Neutrophil (primary cell): ENCODE measurements around the gene GRK1.
A peak's percentile ranks its signal among the peaks of the same experiment; 100 is the strongest.
"Not testable (repeated sequence)": the region's sequence is repeated elsewhere in the genome, so short reads cannot be mapped to it uniquely, and the experiment has no call there.

ENCODE experiments used
- H3K27ac ChIP-seq: fragments of 200-600 bp; sonication (generic); 2 replicates; pipeline ENCODE4 v1.5.1; 2016; ENCODE audit warnings: mild to moderate bottlenecking, moderate library complexity
- H3K27me3 ChIP-seq: fragments of 200-600 bp; sonication (generic); 2 replicates; pipeline ENCODE4 v1.6.0; 2016; ENCODE audit warnings: mild to moderate bottlenecking
- H3K36me3 ChIP-seq: fragments of 200-600 bp; sonication (generic); 2 replicates; pipeline ENCODE4 v1.5.1; 2017
- H3K4me1 ChIP-seq, 2 experiments: fragments of 200-600 bp in 1 of 2; sonication (generic) in 1 of 2; 1 replicate in 1 of 2; 2 replicates in 1 of 2; pipeline versions ENCODE4 v1.5.1 to v1.6.1; 2013 to 2016; ENCODE audit warnings: low read depth in 1 of 2, low read length in 1 of 2, mild to moderate bottlenecking in 1 of 2, moderate library complexity in 1 of 2; ENCODE audit not compliant: control insufficient read depth in 1 of 2, insufficient read depth in 1 of 2
- H3K4me3 ChIP-seq, 2 experiments: fragments of 200-600 bp in 1 of 2; sonication (generic) in 1 of 2; 1 replicate in 1 of 2; 2 replicates in 1 of 2; pipeline ENCODE4 v1.5.1; 2013 to 2016; ENCODE audit warnings: low read depth in 1 of 2, low read length in 1 of 2, mild to moderate bottlenecking in 1 of 2, moderate library complexity in 1 of 2
- H3K9me3 ChIP-seq: fragments of 200-600 bp; sonication (generic); 2 replicates; pipeline ENCODE4 v1.5.1; 2016
- TF ChIP-seq, protein P1 (sequence below): fragments of 200-600 bp; sonication (generic); IDR thresholded peaks from 2 replicates; pipeline ENCODE4 v1.5.1; 2016; ENCODE audit warnings: antibody characterized with exemption

GRK1 gene

DNA sequence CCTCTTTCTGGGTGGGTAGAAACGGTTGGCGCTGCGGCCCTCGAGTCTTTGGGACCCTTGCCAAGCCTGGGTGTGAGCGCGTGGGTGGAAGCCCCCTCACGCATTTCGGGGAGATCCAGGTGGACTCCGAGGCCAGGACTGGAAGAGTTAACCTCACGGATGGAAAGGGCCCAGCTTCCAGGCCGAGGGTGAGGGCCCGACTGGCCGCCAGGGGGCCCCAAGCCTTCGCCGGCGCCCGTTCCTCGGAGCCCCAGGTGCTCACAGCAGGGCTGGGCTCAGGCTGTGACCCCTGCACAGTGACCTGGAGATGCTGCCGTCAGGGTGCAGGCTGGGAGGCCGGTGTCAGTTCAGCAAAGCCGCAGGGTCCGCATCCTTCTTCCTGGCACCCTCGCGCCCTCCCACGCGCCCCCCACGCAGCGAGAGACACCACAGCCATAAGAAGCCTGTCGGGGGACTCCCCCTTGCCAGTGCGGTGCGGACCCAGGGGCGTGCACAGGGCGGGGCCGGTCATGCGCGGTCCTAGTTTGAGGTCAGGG lies 57.8 kb downstream of the GRK1 start:
- peaks cover 18% of the 10 kb centered on the region for H3K27me3 ChIP-seq
- H3K4me3 ChIP-seq = peak overlapping the region; percentile 62 to 72
- TF ChIP-seq, protein P1, sequence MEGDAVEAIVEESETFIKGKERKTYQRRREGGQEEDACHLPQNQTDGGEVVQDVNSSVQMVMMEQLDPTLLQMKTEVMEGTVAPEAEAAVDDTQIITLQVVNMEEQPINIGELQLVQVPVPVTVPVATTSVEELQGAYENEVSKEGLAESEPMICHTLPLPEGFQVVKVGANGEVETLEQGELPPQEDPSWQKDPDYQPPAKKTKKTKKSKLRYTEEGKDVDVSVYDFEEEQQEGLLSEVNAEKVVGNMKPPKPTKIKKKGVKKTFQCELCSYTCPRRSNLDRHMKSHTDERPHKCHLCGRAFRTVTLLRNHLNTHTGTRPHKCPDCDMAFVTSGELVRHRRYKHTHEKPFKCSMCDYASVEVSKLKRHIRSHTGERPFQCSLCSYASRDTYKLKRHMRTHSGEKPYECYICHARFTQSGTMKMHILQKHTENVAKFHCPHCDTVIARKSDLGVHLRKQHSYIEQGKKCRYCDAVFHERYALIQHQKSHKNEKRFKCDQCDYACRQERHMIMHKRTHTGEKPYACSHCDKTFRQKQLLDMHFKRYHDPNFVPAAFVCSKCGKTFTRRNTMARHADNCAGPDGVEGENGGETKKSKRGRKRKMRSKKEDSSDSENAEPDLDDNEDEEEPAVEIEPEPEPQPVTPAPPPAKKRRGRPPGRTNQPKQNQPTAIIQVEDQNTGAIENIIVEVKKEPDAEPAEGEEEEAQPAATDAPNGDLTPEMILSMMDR = peak; percentile 73
- no peaks in the 10 kb centered on the region for H3K9me3 ChIP-seq
- peaks cover 0 to 15% of the 10 kb centered on the region in 2 experiments for H3K4me1 ChIP-seq
- no peaks in the 10 kb centered on the region for H3K36me3 ChIP-seq
- H3K27ac ChIP-seq = peak overlapping the region; percentile 78

DNA sequence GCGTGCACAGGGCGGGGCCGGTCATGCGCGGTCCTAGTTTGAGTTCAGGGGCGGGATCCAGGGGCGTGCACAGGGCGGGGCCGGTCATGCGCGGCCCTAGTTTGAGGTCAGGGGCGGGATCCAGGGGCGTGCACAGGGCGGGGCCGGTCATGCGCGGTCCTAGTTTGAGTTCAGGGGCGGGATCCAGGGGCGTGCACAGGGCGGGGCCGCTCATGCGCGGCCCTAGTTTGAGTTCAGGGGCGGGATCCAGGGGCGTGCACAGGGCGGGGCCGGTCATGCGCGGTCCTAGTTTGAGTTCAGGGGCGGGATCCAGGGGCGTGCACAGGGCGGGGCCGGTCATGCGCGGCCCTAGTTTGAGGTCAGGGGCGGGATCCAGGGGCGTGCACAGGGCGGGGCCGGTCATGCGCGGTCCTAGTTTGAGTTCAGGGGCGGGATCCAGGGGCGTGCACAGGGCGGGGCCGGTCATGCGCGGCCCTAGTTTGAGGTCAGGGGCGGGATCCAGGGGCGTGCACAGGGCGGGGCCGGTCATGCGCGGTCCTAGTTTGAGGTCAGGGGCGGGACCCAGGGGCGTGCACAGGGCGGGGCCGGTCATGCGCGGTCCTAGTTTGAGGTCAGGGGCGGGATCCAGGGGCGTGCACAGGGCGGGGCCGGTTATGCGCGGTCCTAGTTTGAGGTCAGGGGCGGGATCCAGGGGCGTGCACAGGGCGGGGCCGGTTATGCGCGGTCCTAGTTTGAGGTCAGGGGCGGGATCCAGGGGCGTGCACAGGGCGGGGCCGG lies 58.5 kb downstream of the GRK1 start:
- peak overlapping the region; percentile 62 to 72 for H3K4me3 ChIP-seq
- not testable (repeated sequence) for H3K36me3 ChIP-seq, H3K9me3 ChIP-seq
- peak overlapping the region; percentile 78 for H3K27ac ChIP-seq
- peaks cover 24% of the 10 kb centered on the region for H3K27me3 ChIP-seq
- peaks cover 0 to 15% of the 10 kb centered on the region in 2 experiments for H3K4me1 ChIP-seq

DNA sequence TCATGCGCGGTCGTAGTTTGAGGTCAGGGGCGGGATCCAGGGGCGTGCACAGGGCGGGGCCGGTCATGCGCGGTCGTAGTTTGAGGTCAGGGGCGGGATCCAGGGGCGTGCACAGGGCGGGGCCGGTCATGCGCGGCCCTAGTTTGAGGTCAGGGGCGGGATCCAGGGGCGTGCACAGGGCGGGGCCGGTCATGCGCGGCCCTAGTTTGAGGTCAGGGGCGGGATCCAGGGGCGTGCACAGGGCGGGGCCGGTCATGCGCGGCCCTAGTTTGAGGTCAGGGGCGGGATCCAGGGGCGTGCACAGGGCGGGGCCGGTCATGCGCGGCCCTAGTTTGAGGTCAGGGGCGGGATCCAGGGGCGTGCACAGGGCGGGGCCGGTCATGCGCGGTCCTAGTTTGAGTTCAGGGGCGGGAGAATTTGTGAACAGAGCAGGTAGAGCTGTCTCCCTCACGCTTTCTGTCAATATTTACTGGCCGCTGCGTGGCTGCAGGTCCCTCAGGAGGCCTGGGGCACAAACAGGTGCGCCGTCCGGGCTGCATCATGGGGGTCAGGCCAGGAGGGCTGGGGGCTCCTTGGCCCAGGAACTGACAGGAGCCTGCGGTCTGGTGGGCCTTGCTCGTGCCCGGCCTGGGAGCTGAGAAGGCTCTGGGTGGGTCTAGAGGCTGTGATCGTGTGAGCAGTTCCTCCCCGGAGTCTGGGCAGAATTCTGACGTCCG lies 59.2 kb downstream of the GRK1 start:
- not testable (repeated sequence) for H3K9me3 ChIP-seq, H3K36me3 ChIP-seq
- peak overlapping the region; percentile 70 for H3K27ac ChIP-seq
- peaks cover 32% of the 10 kb centered on the region for H3K27me3 ChIP-seq
- H3K4me3 ChIP-seq = peak overlapping the region; percentile 49 to 52
- H3K4me1 ChIP-seq = peaks cover 0 to 15% of the 10 kb centered on the region in 2 experiments

DNA sequence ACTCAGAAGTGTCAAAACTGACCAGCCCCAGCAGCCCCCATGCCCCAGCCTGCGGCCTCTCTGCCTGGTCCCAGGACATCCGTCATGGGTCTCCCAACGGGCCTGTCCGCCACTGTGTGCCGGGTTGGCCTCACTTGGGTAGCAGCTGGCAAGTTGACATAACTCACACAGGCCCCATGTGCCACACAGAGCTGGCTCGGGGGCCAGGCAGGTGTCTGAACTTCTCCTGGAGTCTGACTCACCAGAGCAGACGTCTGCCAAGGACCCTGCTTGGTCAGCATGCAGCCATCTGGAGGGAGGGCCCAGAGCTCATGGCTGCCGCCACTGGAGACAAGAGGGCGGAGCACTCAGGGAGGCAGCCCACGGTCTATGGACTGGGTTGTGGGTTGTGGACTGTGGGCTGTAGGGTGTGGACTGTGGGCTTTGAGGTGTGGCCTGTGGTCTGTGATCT lies 60.0 kb downstream of the GRK1 start:
- Histone ChIP-seq H3K9me3 (no peaks in the 10 kb centered on the region), H3K4me1 (peaks cover 0 to 15% of the 10 kb centered on the region in 2 experiments), H3K36me3 (no peaks in the 10 kb centered on the region), H3K27ac (peak overlapping the region; percentile 70), H3K27me3 (peaks cover 38% of the 10 kb centered on the region), H3K4me3 (no peak overlapping the region)
- TF ChIP-seq, protein P1 = no peak

DNA sequence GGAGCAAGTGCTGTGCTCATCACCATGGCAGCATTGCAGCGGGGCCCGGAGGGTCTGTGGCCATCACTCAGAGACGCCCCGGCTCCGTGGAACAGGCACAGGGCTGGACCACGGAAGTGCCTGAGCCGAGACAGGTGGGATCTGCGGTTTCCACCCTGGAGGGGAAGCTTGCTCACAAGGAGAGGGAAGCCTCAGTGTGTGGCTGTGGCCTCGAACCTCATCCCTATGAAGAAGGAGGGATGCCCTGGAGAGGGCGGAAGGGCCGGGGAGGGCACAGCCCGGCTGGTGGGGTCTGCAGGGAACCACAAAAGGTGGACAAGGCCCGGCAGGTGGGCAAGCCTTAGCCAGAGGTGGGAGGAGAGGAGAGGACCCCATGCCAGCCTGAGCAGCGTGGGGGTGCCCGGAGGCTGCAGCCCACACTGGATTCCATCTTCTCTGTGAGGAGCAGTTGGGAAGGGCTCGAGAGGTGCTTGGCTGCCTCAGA lies 61.6 kb downstream of the GRK1 start:
- Histone ChIP-seq H3K27me3 (peaks cover 44% of the 10 kb centered on the region), H3K36me3 (no peaks in the 10 kb centered on the region), H3K27ac (no peak overlapping the region), H3K9me3 (no peaks in the 10 kb centered on the region), H3K4me1 (peaks cover 0 to 23% of the 10 kb centered on the region in 2 experiments), H3K4me3 (no peak overlapping the region)
- TF ChIP-seq, protein P1 = no peak

DNA sequence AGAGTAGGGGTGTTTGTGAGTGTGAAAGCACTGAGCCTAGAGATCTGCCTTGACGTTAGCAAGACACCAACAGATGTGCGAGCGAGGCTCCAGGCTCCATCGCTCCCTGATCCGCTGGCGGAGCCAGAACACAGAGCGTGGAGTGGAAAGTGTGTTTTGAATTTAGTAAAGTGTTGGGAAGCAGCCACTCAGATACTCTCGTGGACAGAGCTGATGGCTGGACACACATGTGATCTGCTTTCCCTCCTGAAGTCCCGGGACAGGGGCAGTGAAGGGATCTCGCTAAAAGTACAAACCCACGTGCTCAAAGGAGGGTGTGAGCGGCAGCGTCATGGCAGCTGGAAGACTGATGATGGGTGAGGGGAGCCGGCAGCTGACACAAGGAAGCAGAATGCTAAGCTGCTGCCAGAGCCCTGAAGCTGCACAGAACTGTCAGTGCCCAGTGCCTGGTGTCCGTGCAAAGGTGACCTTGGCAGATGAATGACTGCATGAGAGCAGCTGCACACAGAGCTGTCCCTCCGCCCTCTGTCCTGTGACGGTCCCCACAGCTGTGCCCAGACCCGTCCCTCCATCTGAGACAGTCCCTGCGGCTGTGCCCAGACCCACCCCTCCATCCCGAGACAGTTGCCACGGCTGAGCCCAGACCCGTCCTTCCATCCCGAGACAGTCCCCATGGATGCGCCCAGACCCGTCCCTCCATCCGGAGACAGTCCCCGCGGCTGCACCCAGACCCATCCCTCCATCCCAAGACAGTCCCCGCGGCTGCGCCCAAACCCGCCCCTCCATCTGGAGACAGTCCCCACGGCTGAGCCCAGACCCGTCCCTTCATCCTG lies 62.4 kb downstream of the GRK1 start:
- Histone ChIP-seq H3K9me3 (no peaks in the 10 kb centered on the region), H3K4me1 (peaks cover 0 to 23% of the 10 kb centered on the region in 2 experiments), H3K27ac (no peak overlapping the region), H3K27me3 (peaks cover 44% of the 10 kb centered on the region), H3K36me3 (no peaks in the 10 kb centered on the region), H3K4me3 (no peak overlapping the region)
- TF ChIP-seq, protein P1 = no peak
